B cell (primary cell): ENCODE results near the gene FAHD2A.

ENCODE experiments used
- EZH2 ChIP-seq: IDR thresholded peaks from 2 replicates; pipeline ENCODE4 v1.6.1; 2012; ENCODE audit warnings: borderline replicate concordance, low read depth, mild to moderate bottlenecking, moderate library complexity, low read length; ENCODE audit not compliant: insufficient read depth, poor library complexity, severe bottlenecking
- TF ChIP-seq, protein P1 (sequence below): fragments of 200-600 bp; IDR thresholded peaks from one replicate; pipeline ENCODE4 v1.8.0; 2022; ENCODE audit warnings: antibody characterized with exemption, mild to moderate bottlenecking

- TF ChIP-seq, protein P1, sequence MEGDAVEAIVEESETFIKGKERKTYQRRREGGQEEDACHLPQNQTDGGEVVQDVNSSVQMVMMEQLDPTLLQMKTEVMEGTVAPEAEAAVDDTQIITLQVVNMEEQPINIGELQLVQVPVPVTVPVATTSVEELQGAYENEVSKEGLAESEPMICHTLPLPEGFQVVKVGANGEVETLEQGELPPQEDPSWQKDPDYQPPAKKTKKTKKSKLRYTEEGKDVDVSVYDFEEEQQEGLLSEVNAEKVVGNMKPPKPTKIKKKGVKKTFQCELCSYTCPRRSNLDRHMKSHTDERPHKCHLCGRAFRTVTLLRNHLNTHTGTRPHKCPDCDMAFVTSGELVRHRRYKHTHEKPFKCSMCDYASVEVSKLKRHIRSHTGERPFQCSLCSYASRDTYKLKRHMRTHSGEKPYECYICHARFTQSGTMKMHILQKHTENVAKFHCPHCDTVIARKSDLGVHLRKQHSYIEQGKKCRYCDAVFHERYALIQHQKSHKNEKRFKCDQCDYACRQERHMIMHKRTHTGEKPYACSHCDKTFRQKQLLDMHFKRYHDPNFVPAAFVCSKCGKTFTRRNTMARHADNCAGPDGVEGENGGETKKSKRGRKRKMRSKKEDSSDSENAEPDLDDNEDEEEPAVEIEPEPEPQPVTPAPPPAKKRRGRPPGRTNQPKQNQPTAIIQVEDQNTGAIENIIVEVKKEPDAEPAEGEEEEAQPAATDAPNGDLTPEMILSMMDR: peak; percentile 57
- no peak for TF ChIP-seq EZH2
These were observed 13.0 kb upstream of the FAHD2A start for GRCh38 chr2:95389245-95390119.
